Fibroblast of the aortic adventitia (primary cell): ENCODE data around the gene ATP6V0B. TPM values are rescaled to one million over a fixed set of nuclear protein-coding genes. Genes with fewer than 3 reads are reported as not detected.

ENCODE experiments used
- DNase-seq: peaks from one replicate; pipeline ENCODE4 v3.0.0-alpha.2; 2010; ENCODE audit warnings: low read depth
- H3K4me3 ChIP-seq: 2 replicates; pipeline ENCODE4 v1.5.1; 2011; ENCODE audit warnings: low read depth, mild to moderate bottlenecking, control low read depth, low read length, moderate library complexity
- total RNA-seq: library from RNA; depleted of rRNA; stranded (reverse); fragments of >200 nt; gene quantifications from 2 replicates; pipeline ENCODE4 v1.2.3, GENCODE V29; 2012; ENCODE audit warnings: low replicate concordance
- TF ChIP-seq, protein P1 (sequence below): IDR thresholded peaks from 2 replicates; pipeline ENCODE4 v1.5.1; 2011; ENCODE audit warnings: mild to moderate bottlenecking, low read length, control low read depth, inconsistent platforms; ENCODE audit not compliant: insufficient read depth

The ATP6V0B gene
- total RNA-seq, 1 donor, result 53.1 TPM

DNA sequence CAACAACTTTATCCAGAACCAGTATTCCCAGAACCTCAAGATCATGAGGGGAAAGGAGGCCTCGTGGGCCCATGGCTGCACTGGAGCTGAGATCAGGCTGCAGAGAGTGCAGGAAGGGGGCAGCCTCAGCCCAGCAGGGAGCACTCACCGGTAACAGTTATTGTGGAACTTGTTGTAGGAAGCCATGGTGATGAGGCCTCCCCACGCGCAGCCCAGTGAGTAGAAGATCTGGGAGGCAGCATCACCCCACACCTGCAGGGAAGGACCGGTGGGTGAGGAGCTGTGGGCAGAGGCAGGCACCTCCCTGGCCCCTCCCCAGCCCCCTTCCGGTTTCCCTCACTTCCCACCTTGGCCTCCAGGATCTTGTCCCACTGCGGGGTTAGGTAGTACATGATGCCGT lies 27.4 kb downstream of the ATP6V0B start:
- TF ChIP-seq, protein P1, sequence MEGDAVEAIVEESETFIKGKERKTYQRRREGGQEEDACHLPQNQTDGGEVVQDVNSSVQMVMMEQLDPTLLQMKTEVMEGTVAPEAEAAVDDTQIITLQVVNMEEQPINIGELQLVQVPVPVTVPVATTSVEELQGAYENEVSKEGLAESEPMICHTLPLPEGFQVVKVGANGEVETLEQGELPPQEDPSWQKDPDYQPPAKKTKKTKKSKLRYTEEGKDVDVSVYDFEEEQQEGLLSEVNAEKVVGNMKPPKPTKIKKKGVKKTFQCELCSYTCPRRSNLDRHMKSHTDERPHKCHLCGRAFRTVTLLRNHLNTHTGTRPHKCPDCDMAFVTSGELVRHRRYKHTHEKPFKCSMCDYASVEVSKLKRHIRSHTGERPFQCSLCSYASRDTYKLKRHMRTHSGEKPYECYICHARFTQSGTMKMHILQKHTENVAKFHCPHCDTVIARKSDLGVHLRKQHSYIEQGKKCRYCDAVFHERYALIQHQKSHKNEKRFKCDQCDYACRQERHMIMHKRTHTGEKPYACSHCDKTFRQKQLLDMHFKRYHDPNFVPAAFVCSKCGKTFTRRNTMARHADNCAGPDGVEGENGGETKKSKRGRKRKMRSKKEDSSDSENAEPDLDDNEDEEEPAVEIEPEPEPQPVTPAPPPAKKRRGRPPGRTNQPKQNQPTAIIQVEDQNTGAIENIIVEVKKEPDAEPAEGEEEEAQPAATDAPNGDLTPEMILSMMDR, result no peak
- H3K4me3 ChIP-seq, result no peak overlapping the region
- no peak for DNase-seq

DNA sequence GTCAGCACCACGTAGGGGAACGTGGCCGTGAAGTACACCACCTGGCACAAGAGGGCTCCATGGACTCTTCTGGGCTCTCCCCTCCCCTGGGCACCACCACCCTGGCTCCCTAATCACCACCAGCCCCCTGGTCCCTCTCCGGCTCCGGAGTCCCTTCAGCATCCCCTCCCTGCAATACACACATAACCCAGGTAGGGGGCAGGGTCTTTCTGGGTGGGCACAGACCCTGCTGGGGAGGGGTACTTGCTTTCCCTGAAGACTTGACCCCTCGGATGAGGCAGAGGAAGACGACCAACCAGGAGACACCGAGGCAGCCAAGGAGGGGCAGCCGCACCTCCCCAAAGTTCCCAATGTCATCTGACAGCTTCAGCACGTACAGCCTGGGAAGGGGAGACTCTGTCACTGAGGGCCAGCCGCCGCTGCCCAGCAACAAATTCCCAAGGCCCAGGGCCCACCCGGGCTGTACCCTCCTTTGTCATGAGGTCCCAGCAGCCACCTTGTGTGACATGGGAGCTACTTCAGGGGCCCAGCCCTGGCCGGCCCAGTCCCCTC lies 27.9 kb downstream of the ATP6V0B start:
- TF ChIP-seq, protein P1, result no peak
- DNase-seq, result no peak

DNA sequence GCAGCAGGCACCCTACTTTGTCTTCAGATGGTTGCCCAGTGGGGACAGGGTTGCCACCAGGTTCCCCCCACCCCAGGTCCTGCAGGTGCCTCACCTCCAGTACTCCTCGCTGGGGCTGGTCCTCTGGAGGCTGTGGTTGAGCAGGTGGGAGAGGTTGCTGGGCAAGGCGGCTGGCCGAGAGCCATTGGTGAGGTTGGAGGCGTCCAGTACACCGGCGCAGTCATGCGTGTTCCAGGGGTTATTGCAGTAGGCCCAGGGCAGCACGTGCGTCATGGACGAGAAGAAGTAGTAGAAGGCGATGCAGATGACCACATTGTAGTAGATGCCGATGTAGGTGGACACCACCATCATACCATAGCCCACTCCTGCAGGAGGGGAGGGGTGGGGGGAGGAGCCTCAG lies 33.5 kb downstream of the ATP6V0B start:
- no peak overlapping the region for H3K4me3 ChIP-seq
- TF ChIP-seq, protein P1, result no peak
- no peak for DNase-seq

More for the DNA sequence above, 27.9 kb downstream of the ATP6V0B start:
- H3K4me3 ChIP-seq, result no peak overlapping the region

DNA sequence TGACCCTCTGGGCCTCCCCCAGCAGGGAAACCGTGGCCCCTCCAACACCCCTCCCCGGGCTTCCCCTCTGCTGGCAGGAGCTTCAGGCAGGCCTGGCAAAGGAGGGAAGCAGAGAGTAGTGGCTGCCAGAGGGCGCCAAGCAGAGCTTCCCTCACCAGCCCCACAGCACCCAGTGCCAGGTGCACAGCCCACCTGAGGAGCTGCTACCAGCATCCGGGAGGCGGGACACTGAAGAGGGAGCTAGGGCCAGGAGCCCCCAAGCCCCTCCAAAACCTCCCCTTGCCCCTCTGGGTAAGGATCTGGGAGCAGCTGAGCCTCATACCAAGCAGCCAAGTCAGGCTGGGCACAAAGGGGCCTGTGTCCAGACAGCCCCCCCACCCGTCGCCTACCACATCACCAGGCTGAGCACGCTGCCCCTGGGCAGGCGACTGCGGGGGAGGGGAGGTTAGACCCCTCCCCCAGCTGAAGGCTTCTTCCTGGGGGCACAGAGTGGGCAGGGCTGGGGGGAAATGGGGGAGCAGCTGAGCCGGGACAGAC lies 36.2 kb downstream of the ATP6V0B start:
- no peak for DNase-seq
- TF ChIP-seq, protein P1, result no peak
- H3K4me3 ChIP-seq, result no peak overlapping the region

GRCh38 chr1:44012404-44012803 lies 37.6 kb downstream of the ATP6V0B start:
- no peak overlapping the region for H3K4me3 ChIP-seq
- TF ChIP-seq, protein P1, result no peak

DNA sequence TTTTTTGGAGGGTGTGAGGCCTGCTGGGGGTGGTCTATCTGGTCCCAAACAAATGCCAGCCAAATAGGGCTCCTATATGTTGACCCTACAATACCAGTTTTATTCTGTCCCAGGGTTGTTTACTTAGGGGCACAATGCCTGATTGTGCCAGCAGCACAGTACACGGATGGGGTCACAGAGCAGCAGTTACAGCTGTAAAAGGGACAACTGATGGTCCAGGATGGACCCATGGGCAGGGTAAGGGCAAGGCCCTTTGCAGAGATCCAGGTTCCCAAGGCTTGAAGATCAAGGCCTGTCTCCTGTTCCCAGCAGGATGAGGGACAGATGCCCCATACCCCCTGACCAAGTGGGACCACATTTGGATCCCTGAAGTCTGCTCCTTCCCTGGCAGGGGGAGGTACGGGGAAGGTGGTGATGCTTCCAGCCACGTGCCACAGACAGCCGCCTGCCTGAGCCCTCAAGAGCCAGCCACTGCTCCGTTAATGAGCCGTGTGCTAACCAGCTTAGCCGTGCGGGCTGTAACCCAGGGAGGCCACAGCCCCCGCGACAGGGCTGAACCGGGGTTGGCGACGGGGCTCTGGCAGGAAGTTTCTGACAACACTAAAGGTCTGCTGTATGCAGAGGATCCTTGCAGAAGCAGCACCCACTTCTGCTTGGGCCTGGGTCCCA lies 38.3 kb downstream of the ATP6V0B start:
- no peak for DNase-seq
- no peak overlapping the region for H3K4me3 ChIP-seq
- TF ChIP-seq, protein P1, result no peak

More at GRCh38 chr1:44012404-44012803, 37.6 kb downstream of the ATP6V0B start:
- no peak for DNase-seq

- no peak overlapping the region for H3K4me3 ChIP-seq
- TF ChIP-seq, protein P1, result no peak
- no peak for DNase-seq
Measured at GRCh38 chr1:44013949-44014348, 39.2 kb downstream of the ATP6V0B start.
